Keratinocyte (primary cell): ENCODE results near the gene TSHB. TPM values are rescaled to one million over a fixed set of nuclear protein-coding genes. Genes with fewer than 3 reads are reported as not detected.

ENCODE experiments used
- DNase-seq: peaks from one replicate; pipeline ENCODE4 v3.0.0-alpha.2; 2011; ENCODE audit warnings: low read depth, missing footprints, low spot score
- FAIRE-seq: peaks from 2 replicates; lab custom pipeline; 2011; peaks lifted over from hg19 to GRCh38; lab: Jason Lieb, UNC
- H2AFZ ChIP-seq: 2 replicates; pipeline ENCODE4 v1.6.0; 2012; ENCODE audit warnings: low read length, control low read depth, inconsistent platforms; ENCODE audit not compliant: control insufficient read depth
- H3K27ac ChIP-seq: 2 replicates; pipeline ENCODE4 v1.5.1; 2011; ENCODE audit warnings: low read length; ENCODE audit not compliant: control insufficient read depth, insufficient read depth
- H3K27me3 ChIP-seq: 3 replicates; pipeline ENCODE4 v1.6.0; 2011; ENCODE audit warnings: low read length; ENCODE audit not compliant: control insufficient read depth, insufficient read depth; ENCODE audit errors: extremely low read depth
- H3K36me3 ChIP-seq, 2 experiments: 2 replicates in 1 of 2; 3 replicates in 1 of 2; pipeline ENCODE4 v1.5.1; 2011; ENCODE audit warnings: low read length in 2 of 2, mild to moderate bottlenecking in 1 of 2; ENCODE audit not compliant: control insufficient read depth in 2 of 2, insufficient read depth in 2 of 2; ENCODE audit errors: extremely low read depth in 1 of 2
- H3K4me1 ChIP-seq: 3 replicates; pipeline ENCODE4 v1.5.1; 2011; ENCODE audit warnings: low read length; ENCODE audit not compliant: control insufficient read depth, insufficient read depth; ENCODE audit errors: extremely low read depth
- H3K4me2 ChIP-seq: 3 replicates; pipeline ENCODE4 v1.6.0; 2011; ENCODE audit warnings: low read depth, low read length; ENCODE audit not compliant: control insufficient read depth, insufficient read depth; ENCODE audit errors: extremely low read depth
- H3K4me3 ChIP-seq, 3 experiments: fragments of 200-600 bp in 1 of 3; sonication (generic) in 1 of 3; 2 replicates in 2 of 3; 3 replicates in 1 of 3; pipeline ENCODE4 v1.5.1; 2011 to 2016; ENCODE audit warnings: low read length in 3 of 3, mild to moderate bottlenecking in 3 of 3, control low read depth in 2 of 3, inconsistent platforms in 1 of 3, low read depth in 1 of 3, mixed read lengths in 1 of 3, mixed run types in 1 of 3, moderate library complexity in 1 of 3; ENCODE audit not compliant: control insufficient read depth in 2 of 3, insufficient read depth in 2 of 3; ENCODE audit errors: extremely low read depth in 1 of 3
- H3K79me2 ChIP-seq: 2 replicates; pipeline ENCODE4 v1.6.0; 2012; ENCODE audit warnings: low read length; ENCODE audit not compliant: control insufficient read depth, insufficient read depth
- H3K9ac ChIP-seq: 3 replicates; pipeline ENCODE4 v1.6.0; 2011; ENCODE audit warnings: low read length; ENCODE audit not compliant: control insufficient read depth, insufficient read depth; ENCODE audit errors: extremely low read depth
- H3K9me1 ChIP-seq: 3 replicates; pipeline ENCODE4 v1.6.0; 2011; ENCODE audit warnings: low read length; ENCODE audit not compliant: control insufficient read depth, insufficient read depth; ENCODE audit errors: extremely low read depth
- H3K9me3 ChIP-seq: 2 replicates; pipeline ENCODE4 v1.5.1; 2012; ENCODE audit warnings: low read depth, low read length; ENCODE audit not compliant: control insufficient read depth
- H4K20me1 ChIP-seq: 3 replicates; pipeline ENCODE4 v1.6.0; 2011; ENCODE audit warnings: low read length; ENCODE audit not compliant: control insufficient read depth, insufficient read depth; ENCODE audit errors: extremely low read depth
- CTCF ChIP-seq, 3 experiments: IDR thresholded peaks in 1 of 3; conservative IDR thresholded peaks in 1 of 3; optimal IDR thresholded peaks in 1 of 3; 2 replicates in 2 of 3; 3 replicates in 1 of 3; pipeline versions ENCODE3 to v1.5.1; 2011; ENCODE audit warnings: low read length in 3 of 3, mild to moderate bottlenecking in 3 of 3, moderate library complexity in 2 of 3, control low read depth in 1 of 3, inconsistent platforms in 1 of 3; ENCODE audit not compliant: insufficient read depth in 2 of 3; ENCODE audit errors: extremely low read depth in 1 of 3
- EZH2 ChIP-seq: IDR thresholded peaks from one replicate; pipeline ENCODE4 v1.6.1; 2012; ENCODE audit warnings: inconsistent platforms, mild to moderate bottlenecking, low read length, moderate library complexity
- dilution Hi-C: fragments of 300-500 bp; cut with MboI; formaldehyde crosslinking; loops from one replicate; pipeline ENCODE4 v1.7.0; 2020; ENCODE audit warnings: low sequenced_read_pairs; ENCODE audit not compliant: extremely low pct_ligation_motif_present
- polyA plus RNA-seq, 5 experiments: library from polyadenylated mRNA; depleted of rRNA in 3 of 5; stranded (reverse) in 3 of 5; stranded (forward) in 1 of 5; unstranded in 1 of 5; fragments of >200 nt; gene quantifications; 1 replicate in 1 of 5; 2 replicates in 3 of 5; 3 replicates in 1 of 5; pipeline versions ENCODE4 v1.2.1 to v1.2.3, GENCODE V29; 2011 to 2012; ENCODE audit warnings: missing spikeins in 2 of 5, low read depth in 1 of 5, low replicate concordance in 1 of 5

The TSHB gene
- polyA plus RNA-seq, 1 donor (not counting 4 experiments of a cell fraction or from before 2014, with no cell fraction given): not detected

- no peak for TF ChIP-seq EZH2
- no peak for TF ChIP-seq CTCF (optimal IDR thresholded peaks at IDR 0.05 in 1 of 3, IDR thresholded peaks at IDR 0.05 in 1 of 3, conservative IDR thresholded peaks at IDR 0.05 in 1 of 3; ENCODE audit: extremely low read depth in 1 of 3, insufficient read depth in 2 of 3, low read length in 3 of 3)
- Histone ChIP-seq H4K20me1 (no peaks in the 10 kb centered on the region), H3K27ac (no peak overlapping the region), H3K79me2 (no peaks in the 10 kb centered on the region), H3K4me1 (no peaks in the 10 kb centered on the region), H3K4me2 (no peak overlapping the region), H3K36me3 (no peaks in the 10 kb centered on the region), H3K4me3 (no peak overlapping the region), H3K9me3 (no peaks in the 10 kb centered on the region), H2AFZ (no peak overlapping the region), H3K9ac (no peak overlapping the region), H3K27me3 (no peaks in the 10 kb centered on the region), H3K9me1 (no peaks in the 10 kb centered on the region)
- dilution Hi-C loops: no loop called here
- DNase-seq (no peak), FAIRE-seq (no peak)
Measured at GRCh38 chr1:115035652-115036051, 6.0 kb downstream of the TSHB start.

- FAIRE-seq: no peak
- no peaks in the 10 kb centered on the region for H3K79me2 ChIP-seq
- TF ChIP-seq EZH2 (no peak), CTCF (optimal IDR thresholded peaks at IDR 0.05 in 1 of 3, IDR thresholded peaks at IDR 0.05 in 1 of 3, conservative IDR thresholded peaks at IDR 0.05 in 1 of 3; ENCODE audit: extremely low read depth in 1 of 3, insufficient read depth in 2 of 3, low read length in 3 of 3) (no peak)
- H2AFZ ChIP-seq: no peak overlapping the region
- no peak for DNase-seq
- no peaks in the 10 kb centered on the region for H3K27me3 ChIP-seq
- H4K20me1 ChIP-seq: no peaks in the 10 kb centered on the region
- H3K4me1 ChIP-seq: no peaks in the 10 kb centered on the region
- dilution Hi-C loops: no loop called here
- H3K9ac ChIP-seq: no peak overlapping the region
- no peaks in the 10 kb centered on the region for H3K36me3 ChIP-seq
- no peak overlapping the region for H3K4me3 ChIP-seq
- H3K9me1 ChIP-seq: no peaks in the 10 kb centered on the region
- no peaks in the 10 kb centered on the region for H3K9me3 ChIP-seq
- H3K27ac ChIP-seq: no peak overlapping the region
- no peak overlapping the region for H3K4me2 ChIP-seq
Measured at GRCh38 chr1:115036814-115037507, 7.3 kb downstream of the TSHB start.
